Posterior vena cava (tissue), 2 donors: ENCODE results near the gene LAGE3. TPM values are rescaled to one million over a fixed set of nuclear protein-coding genes. Genes with fewer than 3 reads are reported as not detected.
A peak's percentile ranks its signal among the peaks of the same experiment; 100 is the strongest.

Experiments
- DNase-seq: peaks from one replicate; pipeline ENCODE4 v3.0.0-alpha.2; 2020; ENCODE audit warnings: low spot score
- intact Hi-C, 2 donors: fragments of 100-400 bp; cut with DNase I; formaldehyde crosslinking; loops; one replicate each; pipeline versions ENCODE4 v1.14.1 to v1.14.2; 2022 to 2023
- long read RNA-seq, 2 donors: library from polyadenylated mRNA; unstranded; transcript quantifications; one replicate each; pipeline ENCODE4 v2.0.0, GENCODE V29; 2020 to 2021
- total RNA-seq, 2 donors: library from RNA; stranded (reverse); fragmentation: NEBNext Ultra II Directional; extraction: Animal tissue kit (Norgen Biotek cat#: 25700); gene quantifications; one replicate each; pipeline ENCODE4 v1.2.1, GENCODE V29; 2021
- donor health status: DM: yes; HTN: yes; CAD: no.
- donor health status: DM: yes; HTN: yes; CAD: no.

The LAGE3 gene
- total RNA-seq = 10 to 100 TPM; 10.2 to 15.0 TPM
- long read RNA-seq, donor 1, transcript LAGE3-201 (3 exons, 949 nt) = major isoform, 8 of 8 reads
- long read RNA-seq, donor 1, partial matches to known transcripts = 0 of 8 reads
- long read RNA-seq, donor 1, other reads (novel, unspliced or antisense) = 0 of 8 reads
- long read RNA-seq, donor 2, transcript LAGE3-201 (3 exons, 949 nt) = major isoform, 8 of 8 reads
- long read RNA-seq, donor 2, partial matches to known transcripts = 0 of 8 reads
- long read RNA-seq, donor 2, other reads (novel, unspliced or antisense) = 0 of 8 reads

GRCh38 chrX:154478728-154479622, at the start of gene LAGE3:
Gene LAGE3, minus strand, starts transcription at chrX:154479281. Its CDS starts 366 bp downstream, at chrX:154478915.
- DNase-seq = peak; percentile 98
- intact Hi-C loops = no loop called here

GRCh38 chrX:154526901-154527675, 48.0 kb upstream of the LAGE3 start:
- DNase-seq = peak; percentile 94

GRCh38 chrX:154525606-154526490, 46.8 kb upstream of the LAGE3 start:
- no peak for DNase-seq
- intact Hi-C loops = no loop called here

More at GRCh38 chrX:154526901-154527675, 48.0 kb upstream of the LAGE3 start:
- intact Hi-C loops = no loop called here

- DNase-seq = no peak
- intact Hi-C loops = loop anchor here in 1 of 2 donors (5.0 kb wide), 1 partner anchor 742 kb away; no protein-coding TSS in a partner anchor
Observed at GRCh38 chrX:154519389-154519788, 40.3 kb upstream of the LAGE3 start.

- DNase-seq = no peak
- intact Hi-C loops = loop anchor here in 1 of 2 donors (5.0 kb wide), 1 partner anchor 740 kb away; no protein-coding TSS in a partner anchor
Observed at GRCh38 chrX:154517101-154517781, 38.2 kb upstream of the LAGE3 start.

GRCh38 chrX:154516656-154517100, 37.6 kb upstream of the LAGE3 start:
- intact Hi-C loops = loop anchor here in 1 of 2 donors (5.0 kb wide), 1 partner anchor 739 kb away; no protein-coding TSS in a partner anchor

GRCh38 chrX:154515966-154516655, 37.0 kb upstream of the LAGE3 start, which contains the start of gene FAM3A:
Gene FAM3A, minus strand, starts transcription at chrX:154516232. Its CDS starts 460 bp downstream, at chrX:154515772.
- DNase-seq = peak; percentile 98
- intact Hi-C loops = loop anchor here in 1 of 2 donors (5.0 kb wide), 1 partner anchor 739 kb away; no protein-coding TSS in a partner anchor

More at GRCh38 chrX:154516656-154517100, 37.6 kb upstream of the LAGE3 start:
- no peak for DNase-seq

GRCh38 chrX:154515090-154515965, 36.2 kb upstream of the LAGE3 start:
- no peak for DNase-seq
- intact Hi-C loops = loop anchor here in 1 of 2 donors (5.0 kb wide), 1 partner anchor 738 kb away; no protein-coding TSS in a partner anchor

GRCh38 chrX:154513716-154514115, 34.6 kb upstream of the LAGE3 start:
- intact Hi-C loops = no loop called here
- DNase-seq = no peak

- intact Hi-C loops = no loop called here
- DNase-seq = no peak
Observed at GRCh38 chrX:154512879-154513553, 33.9 kb upstream of the LAGE3 start.

GRCh38 chrX:154511761-154512160, 32.7 kb upstream of the LAGE3 start:
- no peak for DNase-seq
- intact Hi-C loops = no loop called here

- DNase-seq = no peak
- intact Hi-C loops = no loop called here
Observed at GRCh38 chrX:154509455-154509854, 30.4 kb upstream of the LAGE3 start.

- intact Hi-C loops = no loop called here
- DNase-seq = no peak
Observed at GRCh38 chrX:154508384-154508745, 29.3 kb upstream of the LAGE3 start.

GRCh38 chrX:154507673-154508383, 28.7 kb upstream of the LAGE3 start:
- intact Hi-C loops = no loop called here
- no peak for DNase-seq
